Fibroblast of mammary gland (primary cell): Measurements from ENCODE around the gene NFU1.

Experiments used
- DNase-seq: peaks from one replicate; pipeline ENCODE4 v3.0.0-alpha.2; 2010; ENCODE audit warnings: low read depth
- H3K4me3 ChIP-seq: 2 replicates; pipeline ENCODE4 v1.5.1; 2011; ENCODE audit warnings: low read depth, mild to moderate bottlenecking, low read length, moderate library complexity; ENCODE audit not compliant: control insufficient read depth
- CTCF ChIP-seq: conservative IDR thresholded peaks from 2 replicates; pipeline ENCODE4 v1.5.1; 2011; ENCODE audit warnings: low read depth, low read length, inconsistent platforms; ENCODE audit not compliant: control insufficient read depth, insufficient read depth

NFU1 gene

GRCh38 chr2:69436938-69437750 lies at the start of gene NFU1:
Gene NFU1 (minus strand): TSS chr2:69437435. CDS start chr2:69437422, 13 bp downstream.
- peak; percentile 50 for TF ChIP-seq CTCF
- peak within 1 kb of the TSS; percentile 94 for H3K4me3 ChIP-seq
- peak; percentile 96 for DNase-seq

- TF ChIP-seq CTCF, result no peak
- no peak overlapping the region for H3K4me3 ChIP-seq
- DNase-seq, result no peak
Measured at GRCh38 chr2:69483696-69484095, 46.5 kb upstream of the NFU1 start.

GRCh38 chr2:69483024-69483423 lies 45.8 kb upstream of the NFU1 start:
- no peak for DNase-seq
- no peak for TF ChIP-seq CTCF
- H3K4me3 ChIP-seq, result no peak overlapping the region

- TF ChIP-seq CTCF, result no peak
- no peak for DNase-seq
- no peak overlapping the region for H3K4me3 ChIP-seq
Measured at GRCh38 chr2:69482471-69482870, 45.2 kb upstream of the NFU1 start.

- DNase-seq, result no peak
- TF ChIP-seq CTCF, result no peak
Measured at GRCh38 chr2:69481421-69481820, 44.2 kb upstream of the NFU1 start.

GRCh38 chr2:69477627-69478026 lies 40.4 kb upstream of the NFU1 start:
- no peak for DNase-seq
- H3K4me3 ChIP-seq, result no peak overlapping the region
- TF ChIP-seq CTCF, result no peak

More at GRCh38 chr2:69481421-69481820, 44.2 kb upstream of the NFU1 start:
- H3K4me3 ChIP-seq, result no peak overlapping the region
